GM12873 (cell line): ENCODE data around the gene SH3RF3.
A peak's percentile ranks its signal among the peaks of the same experiment; 100 is the strongest.

Experiments used
- CTCF ChIP-seq: IDR thresholded peaks from 2 replicates; pipeline ENCODE4 v1.5.1; 2012; ENCODE audit warnings: low read depth, mild to moderate bottlenecking, moderate library complexity, low read length, control low read depth; ENCODE audit not compliant: insufficient read depth; ENCODE audit errors: missing control alignments

SH3RF3 gene

GRCh38 chr2:109512076-109512475 is 383.1 kb downstream of the SH3RF3 start:
- no peak for TF ChIP-seq CTCF

- no peak for TF ChIP-seq CTCF
Observed at GRCh38 chr2:109513230-109513629, 384.2 kb downstream of the SH3RF3 start.

- no peak for TF ChIP-seq CTCF
Observed at GRCh38 chr2:109513749-109514588, 385.0 kb downstream of the SH3RF3 start.

GRCh38 chr2:109514857-109515256 is 385.9 kb downstream of the SH3RF3 start:
- TF ChIP-seq CTCF = no peak

GRCh38 chr2:109516445-109517117 is 387.6 kb downstream of the SH3RF3 start:
- TF ChIP-seq CTCF = peak; percentile 79

- TF ChIP-seq CTCF = no peak
Observed at GRCh38 chr2:109517118-109517889, 388.3 kb downstream of the SH3RF3 start.

- no peak for TF ChIP-seq CTCF
Observed at GRCh38 chr2:109519513-109519912, 390.5 kb downstream of the SH3RF3 start.
